Keratinocyte (primary cell): ENCODE measurements around the gene SDHC. TPM values are rescaled to one million over a fixed set of nuclear protein-coding genes. Genes with fewer than 3 reads are reported as not detected.

Experiments
- DNase-seq: peaks from one replicate; pipeline ENCODE4 v3.0.0-alpha.2; 2011; ENCODE audit warnings: low read depth, missing footprints, low spot score
- FAIRE-seq: peaks from 2 replicates; lab custom pipeline; 2011; peaks lifted over from hg19 to GRCh38; lab: Jason Lieb, UNC
- H2AFZ ChIP-seq: 2 replicates; pipeline ENCODE4 v1.6.0; 2012; ENCODE audit warnings: low read length, control low read depth, inconsistent platforms; ENCODE audit not compliant: control insufficient read depth
- H3K27ac ChIP-seq: 2 replicates; pipeline ENCODE4 v1.5.1; 2011; ENCODE audit warnings: low read length; ENCODE audit not compliant: control insufficient read depth, insufficient read depth
- H3K27me3 ChIP-seq: 3 replicates; pipeline ENCODE4 v1.6.0; 2011; ENCODE audit warnings: low read length; ENCODE audit not compliant: control insufficient read depth, insufficient read depth; ENCODE audit errors: extremely low read depth
- H3K36me3 ChIP-seq, 2 experiments: 2 replicates in 1 of 2; 3 replicates in 1 of 2; pipeline ENCODE4 v1.5.1; 2011; ENCODE audit warnings: low read length in 2 of 2, mild to moderate bottlenecking in 1 of 2; ENCODE audit not compliant: control insufficient read depth in 2 of 2, insufficient read depth in 2 of 2; ENCODE audit errors: extremely low read depth in 1 of 2
- H3K4me1 ChIP-seq: 3 replicates; pipeline ENCODE4 v1.5.1; 2011; ENCODE audit warnings: low read length; ENCODE audit not compliant: control insufficient read depth, insufficient read depth; ENCODE audit errors: extremely low read depth
- H3K4me2 ChIP-seq: 3 replicates; pipeline ENCODE4 v1.6.0; 2011; ENCODE audit warnings: low read depth, low read length; ENCODE audit not compliant: control insufficient read depth, insufficient read depth; ENCODE audit errors: extremely low read depth
- H3K4me3 ChIP-seq, 3 experiments: fragments of 200-600 bp in 1 of 3; sonication (generic) in 1 of 3; 2 replicates in 2 of 3; 3 replicates in 1 of 3; pipeline ENCODE4 v1.5.1; 2011 to 2016; ENCODE audit warnings: low read length in 3 of 3, mild to moderate bottlenecking in 3 of 3, control low read depth in 2 of 3, inconsistent platforms in 1 of 3, low read depth in 1 of 3, mixed read lengths in 1 of 3, mixed run types in 1 of 3, moderate library complexity in 1 of 3; ENCODE audit not compliant: control insufficient read depth in 2 of 3, insufficient read depth in 2 of 3; ENCODE audit errors: extremely low read depth in 1 of 3
- H3K79me2 ChIP-seq: 2 replicates; pipeline ENCODE4 v1.6.0; 2012; ENCODE audit warnings: low read length; ENCODE audit not compliant: control insufficient read depth, insufficient read depth
- H3K9ac ChIP-seq: 3 replicates; pipeline ENCODE4 v1.6.0; 2011; ENCODE audit warnings: low read length; ENCODE audit not compliant: control insufficient read depth, insufficient read depth; ENCODE audit errors: extremely low read depth
- H3K9me1 ChIP-seq: 3 replicates; pipeline ENCODE4 v1.6.0; 2011; ENCODE audit warnings: low read length; ENCODE audit not compliant: control insufficient read depth, insufficient read depth; ENCODE audit errors: extremely low read depth
- H3K9me3 ChIP-seq: 2 replicates; pipeline ENCODE4 v1.5.1; 2012; ENCODE audit warnings: low read depth, low read length; ENCODE audit not compliant: control insufficient read depth
- H4K20me1 ChIP-seq: 3 replicates; pipeline ENCODE4 v1.6.0; 2011; ENCODE audit warnings: low read length; ENCODE audit not compliant: control insufficient read depth, insufficient read depth; ENCODE audit errors: extremely low read depth
- CTCF ChIP-seq, 3 experiments: IDR thresholded peaks in 1 of 3; conservative IDR thresholded peaks in 1 of 3; optimal IDR thresholded peaks in 1 of 3; 2 replicates in 2 of 3; 3 replicates in 1 of 3; pipeline versions ENCODE3 to v1.5.1; 2011; ENCODE audit warnings: low read length in 3 of 3, mild to moderate bottlenecking in 3 of 3, moderate library complexity in 2 of 3, control low read depth in 1 of 3, inconsistent platforms in 1 of 3; ENCODE audit not compliant: insufficient read depth in 2 of 3; ENCODE audit errors: extremely low read depth in 1 of 3
- EZH2 ChIP-seq: IDR thresholded peaks from one replicate; pipeline ENCODE4 v1.6.1; 2012; ENCODE audit warnings: inconsistent platforms, mild to moderate bottlenecking, low read length, moderate library complexity
- dilution Hi-C: fragments of 300-500 bp; cut with MboI; formaldehyde crosslinking; loops from one replicate; pipeline ENCODE4 v1.7.0; 2020; ENCODE audit warnings: low sequenced_read_pairs; ENCODE audit not compliant: extremely low pct_ligation_motif_present
- polyA plus RNA-seq, 5 experiments: library from polyadenylated mRNA; depleted of rRNA in 3 of 5; stranded (reverse) in 3 of 5; stranded (forward) in 1 of 5; unstranded in 1 of 5; fragments of >200 nt; gene quantifications; 1 replicate in 1 of 5; 2 replicates in 3 of 5; 3 replicates in 1 of 5; pipeline versions ENCODE4 v1.2.1 to v1.2.3, GENCODE V29; 2011 to 2012; ENCODE audit warnings: missing spikeins in 2 of 5, low read depth in 1 of 5, low replicate concordance in 1 of 5

Gene SDHC
- polyA plus RNA-seq, 1 donor (not counting 4 experiments of a cell fraction or from before 2014, with no cell fraction given) = 401 TPM

- DNase-seq (no peak), FAIRE-seq (no peak)
- dilution Hi-C loops = no loop called here
Observed at GRCh38 chr1:161273402-161273801, 40.8 kb upstream of the SDHC start.

GRCh38 chr1:161274874-161275273 lies 39.3 kb upstream of the SDHC start:
- no peak overlapping the region for H3K27ac ChIP-seq
- no peaks in the 10 kb centered on the region for H4K20me1 ChIP-seq
- no peak overlapping the region for H3K9ac ChIP-seq
- DNase-seq (no peak), FAIRE-seq (no peak)
- H3K9me3 ChIP-seq = no peaks in the 10 kb centered on the region
- H3K4me3 ChIP-seq = no peak overlapping the region
- H3K27me3 ChIP-seq = peaks cover 4% of the 10 kb centered on the region
- dilution Hi-C loops = no loop called here
- no peaks in the 10 kb centered on the region for H3K4me1 ChIP-seq
- no peak overlapping the region for H3K4me2 ChIP-seq
- no peaks in the 10 kb centered on the region for H3K9me1 ChIP-seq
- H3K36me3 ChIP-seq = no peaks in the 10 kb centered on the region
- TF ChIP-seq CTCF (optimal IDR thresholded peaks at IDR 0.05 in 1 of 3, IDR thresholded peaks at IDR 0.05 in 1 of 3, conservative IDR thresholded peaks at IDR 0.05 in 1 of 3; ENCODE audit: extremely low read depth in 1 of 3, insufficient read depth in 2 of 3, low read length in 3 of 3) (no peak), EZH2 (no peak)
- no peak overlapping the region for H2AFZ ChIP-seq
- no peaks in the 10 kb centered on the region for H3K79me2 ChIP-seq

More at GRCh38 chr1:161273402-161273801, 40.8 kb upstream of the SDHC start:
- Histone ChIP-seq H3K27me3 (peaks cover 1% of the 10 kb centered on the region), H3K9me3 (no peaks in the 10 kb centered on the region), H3K4me3 (no peak overlapping the region), H3K79me2 (no peaks in the 10 kb centered on the region), H3K4me1 (no peaks in the 10 kb centered on the region), H4K20me1 (no peaks in the 10 kb centered on the region), H2AFZ (no peak overlapping the region), H3K9me1 (no peaks in the 10 kb centered on the region), H3K9ac (no peak overlapping the region), H3K27ac (no peak overlapping the region), H3K4me2 (no peak overlapping the region), H3K36me3 (no peaks in the 10 kb centered on the region)
- TF ChIP-seq EZH2 = no peak
- no peak for TF ChIP-seq CTCF (optimal IDR thresholded peaks at IDR 0.05 in 1 of 3, IDR thresholded peaks at IDR 0.05 in 1 of 3, conservative IDR thresholded peaks at IDR 0.05 in 1 of 3; ENCODE audit: extremely low read depth in 1 of 3, insufficient read depth in 2 of 3, low read length in 3 of 3)
